Measurements from ENCODE around the gene USP30. TPM values are rescaled to one million over a fixed set of nuclear protein-coding genes. Genes with fewer than 3 reads are reported as not detected.
A peak's percentile ranks its signal among the peaks of the same experiment; 100 is the strongest.

The USP30 gene
- total RNA-seq, 1 donor from 2014 or later, result 6.8 TPM

DNA sequence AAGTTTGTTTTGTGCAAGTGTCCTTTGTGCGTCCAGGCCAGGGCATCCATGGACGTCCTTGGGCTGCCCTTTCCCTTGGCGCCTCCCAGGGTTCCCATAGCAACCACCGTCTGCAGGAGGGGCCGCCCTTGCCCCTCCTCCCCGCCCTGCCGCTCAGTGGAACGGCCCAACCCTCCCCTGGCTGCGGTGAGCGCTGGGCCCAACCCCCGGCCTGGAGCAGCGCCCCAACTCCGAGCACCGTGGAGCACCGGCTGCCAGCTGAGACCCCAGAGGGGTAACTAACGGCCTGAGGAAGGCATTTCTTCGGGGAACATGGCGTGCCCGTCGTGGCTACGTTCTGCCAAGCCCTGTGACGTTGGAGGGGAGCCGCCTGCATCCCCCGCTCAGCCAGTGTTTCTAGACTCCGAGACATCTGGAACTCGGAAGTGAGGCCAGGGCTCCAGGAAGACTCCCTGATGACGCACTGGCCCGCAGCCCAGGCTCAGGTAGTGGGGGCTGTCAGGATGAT lies 58.7 kb downstream of the USP30 start:
- H3K27me3 Mint-ChIP-seq (ENCODE audit: low read depth), result no peaks in the 10 kb centered on the region
- peaks cover 13% of the 10 kb centered on the region for H3K4me1 Mint-ChIP-seq (ENCODE audit: low read depth)
- H3K36me3 Mint-ChIP-seq (ENCODE audit: low read depth), result peaks cover 25% of the 10 kb centered on the region
- peak overlapping the region; percentile 52 for H3K27ac Mint-ChIP-seq
- DNase-seq (ENCODE audit: low spot score), result peak; percentile 50
- peak overlapping the region; percentile 68 for H3K4me3 Mint-ChIP-seq (ENCODE audit: low read depth)
- H3K9me3 Mint-ChIP-seq, result no peaks in the 10 kb centered on the region
- intact Hi-C loops (cut with micrococcal nuclease), result loop anchor here (5.0 kb wide), 1 partner anchor 281 kb away; no protein-coding TSS in a partner anchor

DNA sequence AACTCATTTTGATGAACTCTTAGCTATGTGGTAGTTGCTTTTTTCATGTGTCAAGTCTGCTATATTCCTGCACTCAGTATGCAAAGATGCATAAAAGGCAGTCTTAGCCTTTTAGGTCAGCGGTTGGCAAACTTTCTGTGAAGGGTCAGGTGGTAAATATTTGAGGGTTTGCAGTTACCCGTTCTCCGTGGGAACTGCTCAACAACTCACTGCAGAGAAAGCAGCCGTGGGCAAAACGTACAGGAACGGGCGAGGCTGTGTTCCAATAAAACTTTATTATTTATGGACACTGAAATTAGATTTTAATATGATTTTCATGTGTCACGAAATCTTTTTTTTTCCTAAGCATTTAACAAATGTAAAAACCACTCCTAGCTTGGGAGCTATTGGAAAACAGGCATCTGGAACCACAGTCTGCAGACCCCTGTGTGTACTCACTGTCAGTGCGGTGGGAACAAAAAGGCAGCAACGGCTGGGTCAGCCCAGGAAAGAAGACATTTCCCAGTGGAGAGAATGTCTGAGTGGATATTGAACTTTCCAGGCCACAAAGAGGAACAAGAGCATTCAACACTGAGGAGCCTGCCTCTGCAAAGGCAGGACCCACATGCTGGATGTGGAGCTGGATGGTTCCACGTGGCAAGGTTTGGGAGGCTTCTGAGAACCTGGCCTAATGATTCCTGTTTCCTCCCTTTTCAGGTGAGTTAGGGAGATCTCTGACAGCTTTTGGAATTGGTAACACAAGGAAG lies 60.5 kb downstream of the USP30 start:
- Mint-ChIP-seq H3K9me3 (no peaks in the 10 kb centered on the region), H3K4me1 (ENCODE audit: low read depth) (peaks cover 13% of the 10 kb centered on the region), H3K27ac (no peak overlapping the region), H3K27me3 (ENCODE audit: low read depth) (no peaks in the 10 kb centered on the region), H3K4me3 (ENCODE audit: low read depth) (no peak overlapping the region), H3K36me3 (ENCODE audit: low read depth) (peaks cover 18% of the 10 kb centered on the region)
- intact Hi-C loops (cut with micrococcal nuclease), result loop anchor here (5.0 kb wide), 1 partner anchor 279 kb away; no protein-coding TSS in a partner anchor
- DNase-seq (ENCODE audit: low spot score), result no peak

DNA sequence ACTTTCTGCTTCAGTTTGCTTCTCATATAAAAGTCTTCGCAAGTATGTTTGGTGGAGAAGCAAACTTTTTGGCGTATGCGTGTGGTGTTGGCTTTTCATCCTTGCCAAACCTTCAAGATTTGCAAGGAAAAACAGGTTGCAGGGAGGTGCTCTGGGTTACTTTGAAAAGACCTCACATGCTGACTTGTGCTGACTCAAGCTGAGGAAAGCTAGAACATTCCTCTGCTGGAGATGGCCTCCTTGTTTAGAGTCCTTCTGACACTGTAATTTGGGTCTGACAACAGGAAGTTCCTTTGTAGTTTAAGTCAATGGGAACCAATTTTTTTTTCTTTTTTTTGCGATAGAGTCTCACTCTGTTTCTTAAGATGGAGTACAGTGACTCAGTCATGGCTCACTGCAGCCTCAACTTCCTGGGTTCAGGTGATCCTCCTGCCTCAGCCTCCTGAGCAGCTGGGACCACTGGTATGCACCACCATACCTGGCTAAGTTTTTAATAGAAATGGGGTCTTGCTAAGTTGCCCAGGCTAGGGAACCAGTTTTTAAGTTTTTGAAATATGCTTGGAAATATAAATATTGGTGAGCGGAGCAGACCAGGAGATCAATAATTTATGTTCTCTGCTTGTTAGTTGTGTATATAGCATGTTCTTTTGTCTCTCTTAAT lies 61.4 kb downstream of the USP30 start:
- Mint-ChIP-seq H3K4me1 (ENCODE audit: low read depth) (peaks cover 13% of the 10 kb centered on the region), H3K36me3 (ENCODE audit: low read depth) (peaks cover 16% of the 10 kb centered on the region), H3K27ac (no peak overlapping the region), H3K9me3 (no peaks in the 10 kb centered on the region), H3K4me3 (ENCODE audit: low read depth) (no peak overlapping the region), H3K27me3 (ENCODE audit: low read depth) (no peaks in the 10 kb centered on the region)
- intact Hi-C loops (cut with micrococcal nuclease), result loop anchor here (5.0 kb wide), 1 partner anchor 279 kb away; no protein-coding TSS in a partner anchor
- no peak for DNase-seq (ENCODE audit: low spot score)

DNA sequence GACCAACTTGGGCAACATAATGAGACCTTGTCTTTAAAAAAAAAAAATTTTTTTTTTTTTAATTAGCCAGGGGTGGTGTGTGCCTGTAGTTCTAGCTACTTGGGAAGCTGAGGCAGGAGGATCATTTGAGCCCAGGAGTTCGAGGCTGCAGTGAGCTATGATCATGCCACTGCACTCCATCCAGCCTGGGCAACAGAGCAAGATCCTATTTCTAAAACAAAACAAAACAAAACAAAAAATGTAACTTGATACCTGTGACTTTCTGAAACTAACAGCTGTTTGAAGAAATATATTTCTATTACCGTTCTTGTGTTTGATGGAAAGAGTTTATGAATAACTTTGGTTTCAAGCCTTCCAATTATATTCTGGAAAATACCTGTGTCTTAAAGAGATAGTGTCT lies 62.3 kb downstream of the USP30 start:
- DNase-seq (ENCODE audit: low spot score), result no peak
- Mint-ChIP-seq H3K36me3 (ENCODE audit: low read depth) (peaks cover 10% of the 10 kb centered on the region), H3K27ac (no peak overlapping the region), H3K4me1 (ENCODE audit: low read depth) (peaks cover 13% of the 10 kb centered on the region), H3K27me3 (ENCODE audit: low read depth) (no peaks in the 10 kb centered on the region), H3K9me3 (no peaks in the 10 kb centered on the region), H3K4me3 (ENCODE audit: low read depth) (no peak overlapping the region)
- intact Hi-C loops (cut with micrococcal nuclease), result loop anchor here (5.0 kb wide), 1 partner anchor 278 kb away; no protein-coding TSS in a partner anchor

DNA sequence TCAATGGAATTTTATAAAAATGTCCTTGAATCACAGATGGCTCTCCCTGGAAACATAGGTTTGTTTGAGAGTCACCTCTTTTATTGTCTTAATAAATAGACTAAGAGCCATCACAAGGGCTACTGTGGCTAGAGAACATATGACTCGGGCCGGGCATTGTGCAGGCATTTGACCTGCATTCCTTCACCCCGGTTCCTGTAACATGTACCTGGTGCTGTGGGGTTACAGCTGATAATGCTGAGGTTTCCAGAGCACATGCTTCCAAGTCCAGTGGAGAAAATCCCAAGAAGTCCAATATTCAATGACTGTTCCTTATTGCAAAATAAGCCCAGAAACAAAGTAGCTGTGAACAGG lies 63.0 kb downstream of the USP30 start:
- H3K4me1 Mint-ChIP-seq (ENCODE audit: low read depth), result peaks cover 9% of the 10 kb centered on the region
- no peaks in the 10 kb centered on the region for H3K9me3 Mint-ChIP-seq
- H3K27ac Mint-ChIP-seq, result no peak overlapping the region
- no peak for DNase-seq (ENCODE audit: low spot score)
- no peaks in the 10 kb centered on the region for H3K27me3 Mint-ChIP-seq (ENCODE audit: low read depth)
- no peak overlapping the region for H3K4me3 Mint-ChIP-seq (ENCODE audit: low read depth)
- peaks cover 5% of the 10 kb centered on the region for H3K36me3 Mint-ChIP-seq (ENCODE audit: low read depth)
- intact Hi-C loops (cut with micrococcal nuclease), result no loop called here

DNA sequence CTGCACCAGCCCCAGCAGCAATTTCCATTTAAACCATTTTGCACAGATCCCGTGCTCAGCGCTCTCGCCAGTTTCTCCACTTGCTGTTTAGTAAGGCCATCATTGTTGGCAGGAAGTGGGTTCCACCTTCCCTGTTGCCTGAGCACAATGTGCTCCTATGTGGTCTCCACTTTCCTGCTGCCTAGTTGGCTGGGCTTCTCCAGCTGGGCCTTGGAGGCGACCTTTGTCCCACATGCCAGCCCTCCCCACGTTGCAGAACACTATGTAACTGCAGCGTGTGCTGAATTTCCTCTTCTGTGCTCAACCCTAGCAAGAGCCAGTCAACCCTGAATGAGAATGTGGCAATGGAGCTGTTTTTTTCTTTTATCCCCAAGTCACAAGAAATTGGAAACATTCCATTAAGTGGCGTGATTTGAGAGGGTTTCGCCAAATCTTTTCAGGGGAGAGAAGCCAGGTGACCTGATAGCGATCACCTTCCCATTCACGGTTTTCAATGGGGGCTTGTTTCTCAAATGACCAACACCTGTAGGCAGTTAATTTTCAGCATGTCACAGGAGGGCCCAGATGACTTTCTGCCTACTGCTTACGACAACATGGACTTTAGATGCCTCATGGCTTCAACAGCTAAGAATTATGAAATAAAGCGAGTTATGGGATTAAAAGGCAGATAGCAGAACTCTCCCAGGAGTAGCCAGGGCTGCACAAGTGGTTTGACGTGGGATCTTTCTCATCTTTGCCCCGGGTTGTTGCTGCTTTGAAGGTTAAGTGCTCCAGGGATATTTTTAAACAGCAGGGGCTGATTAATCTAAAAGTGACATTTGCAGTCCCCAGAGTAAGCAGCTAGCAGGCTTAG lies 63.6 kb downstream of the USP30 start, which contains the start of gene ACACB:
ACACB (plus strand) TSS at position 830 of the 853 bp plus-strand sequence. CDS start 22,819 bp downstream, outside the sequence.
- H3K4me1 Mint-ChIP-seq (ENCODE audit: low read depth), result peaks cover 6% of the 10 kb centered on the region
- H3K27me3 Mint-ChIP-seq (ENCODE audit: low read depth), result no peaks in the 10 kb centered on the region
- H3K27ac Mint-ChIP-seq, result no peak within 1 kb of the TSS
- H3K4me3 Mint-ChIP-seq (ENCODE audit: low read depth), result no peak within 1 kb of the TSS
- no peak for DNase-seq (ENCODE audit: low spot score)
- no peaks in the 10 kb centered on the region for H3K9me3 Mint-ChIP-seq
- H3K36me3 Mint-ChIP-seq (ENCODE audit: low read depth), result no peaks in the 10 kb centered on the region
- intact Hi-C loops (cut with micrococcal nuclease), result no loop called here

DNA sequence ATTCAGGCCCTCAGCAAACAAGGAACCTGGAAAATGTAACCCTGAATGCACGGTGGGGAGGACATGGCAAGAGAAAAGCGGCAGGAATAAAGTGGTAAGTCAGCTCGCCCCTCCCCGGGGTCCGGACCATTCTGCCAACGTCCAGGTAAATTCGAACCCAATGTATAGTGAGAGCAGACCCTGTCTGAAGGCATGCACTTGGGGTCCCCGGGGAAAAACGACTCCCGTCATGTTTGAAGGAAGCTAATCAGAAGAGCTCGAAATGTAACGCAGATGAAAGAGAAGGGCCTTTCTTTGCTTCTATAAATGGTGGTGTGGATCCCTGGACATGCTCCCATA lies 64.2 kb downstream of the USP30 start:
- H3K4me1 Mint-ChIP-seq (ENCODE audit: low read depth), result peaks cover 5% of the 10 kb centered on the region
- intact Hi-C loops (cut with micrococcal nuclease), result no loop called here
- H3K36me3 Mint-ChIP-seq (ENCODE audit: low read depth), result no peaks in the 10 kb centered on the region
- no peak overlapping the region for H3K4me3 Mint-ChIP-seq (ENCODE audit: low read depth)
- no peak overlapping the region for H3K27ac Mint-ChIP-seq
- no peak for DNase-seq (ENCODE audit: low spot score)
- H3K27me3 Mint-ChIP-seq (ENCODE audit: low read depth), result no peaks in the 10 kb centered on the region
- H3K9me3 Mint-ChIP-seq, result no peaks in the 10 kb centered on the region

DNA sequence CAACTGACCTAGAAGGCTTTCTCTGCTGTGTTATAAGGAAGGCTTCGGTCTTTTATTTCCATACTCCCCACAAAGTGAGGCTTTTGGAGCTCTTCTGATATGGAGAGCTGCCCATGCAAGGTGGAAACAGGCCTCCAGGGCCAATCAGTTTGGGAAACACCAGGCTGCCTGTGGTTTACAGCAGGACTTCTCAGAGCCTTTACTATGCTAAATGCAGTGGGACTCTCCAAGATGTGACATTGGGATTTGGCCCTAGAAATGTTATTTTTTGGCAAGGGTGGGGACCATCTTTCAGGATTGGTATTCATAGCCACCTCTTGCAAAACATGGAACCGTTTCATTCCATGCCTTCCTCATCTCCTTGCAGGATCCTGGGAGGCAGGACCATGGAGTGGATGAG lies 67.7 kb downstream of the USP30 start:
- H3K9me3 Mint-ChIP-seq, result no peaks in the 10 kb centered on the region
- H3K4me1 Mint-ChIP-seq (ENCODE audit: low read depth), result peaks cover 3% of the 10 kb centered on the region
- H3K36me3 Mint-ChIP-seq (ENCODE audit: low read depth), result no peaks in the 10 kb centered on the region
- no peak overlapping the region for H3K27ac Mint-ChIP-seq
- no peaks in the 10 kb centered on the region for H3K27me3 Mint-ChIP-seq (ENCODE audit: low read depth)
- no peak overlapping the region for H3K4me3 Mint-ChIP-seq (ENCODE audit: low read depth)
- intact Hi-C loops (cut with micrococcal nuclease), result no loop called here
- no peak for DNase-seq (ENCODE audit: low spot score)

DNA sequence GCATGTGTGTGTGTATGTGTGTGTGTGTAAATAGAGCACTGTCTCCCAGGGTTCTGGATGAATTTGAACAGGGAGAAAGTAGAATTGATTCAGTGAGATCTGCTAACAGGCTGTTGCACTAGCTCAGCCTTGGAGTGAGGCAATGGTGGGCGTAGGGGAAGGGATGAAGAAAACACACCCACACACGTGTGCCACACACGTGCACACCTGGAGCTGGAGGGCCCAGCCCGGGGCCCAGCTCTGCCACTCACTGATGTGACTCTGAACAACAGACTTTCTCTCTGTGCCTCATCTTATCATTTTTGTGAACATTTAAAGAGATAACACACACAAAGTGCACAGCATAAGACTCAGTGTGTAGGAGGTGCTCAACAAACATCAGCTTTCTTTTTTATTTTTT lies 68.2 kb downstream of the USP30 start:
- Mint-ChIP-seq H3K27me3 (ENCODE audit: low read depth) (no peaks in the 10 kb centered on the region), H3K9me3 (no peaks in the 10 kb centered on the region), H3K4me3 (ENCODE audit: low read depth) (no peak overlapping the region), H3K36me3 (ENCODE audit: low read depth) (no peaks in the 10 kb centered on the region), H3K27ac (no peak overlapping the region), H3K4me1 (ENCODE audit: low read depth) (peaks cover 3% of the 10 kb centered on the region)
- DNase-seq (ENCODE audit: low spot score), result no peak
- intact Hi-C loops (cut with micrococcal nuclease), result no loop called here

DNA sequence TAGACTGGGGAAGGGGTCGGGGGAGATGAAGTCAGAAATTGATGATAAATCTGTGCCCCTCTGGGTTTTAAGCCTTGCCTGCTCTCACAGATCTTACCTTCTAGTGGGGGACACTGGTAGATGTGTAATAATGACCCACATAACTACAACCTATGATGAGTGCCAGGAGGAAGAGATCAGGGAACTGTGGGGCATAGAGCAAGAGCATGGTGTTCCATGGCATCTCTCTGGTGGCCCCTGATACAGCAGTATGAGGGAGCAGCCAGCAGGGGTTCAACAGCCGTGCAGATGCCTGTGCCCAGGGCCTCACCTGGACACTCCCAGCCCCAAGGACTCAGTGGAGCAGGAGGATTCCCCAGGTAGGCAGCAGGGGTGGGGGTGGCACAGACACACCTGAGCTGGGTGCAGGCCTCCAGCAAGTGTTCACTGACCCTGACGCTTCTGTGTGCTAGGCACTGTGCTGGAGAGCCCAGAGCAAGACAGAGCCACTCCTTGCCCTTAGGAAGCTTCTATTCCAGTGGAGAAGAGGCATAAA lies 69.0 kb downstream of the USP30 start:
- Mint-ChIP-seq H3K27me3 (ENCODE audit: low read depth) (no peaks in the 10 kb centered on the region), H3K9me3 (no peaks in the 10 kb centered on the region), H3K27ac (no peak overlapping the region), H3K4me3 (ENCODE audit: low read depth) (no peak overlapping the region), H3K4me1 (ENCODE audit: low read depth) (no peaks in the 10 kb centered on the region), H3K36me3 (ENCODE audit: low read depth) (no peaks in the 10 kb centered on the region)
- intact Hi-C loops (cut with micrococcal nuclease), result no loop called here
- DNase-seq (ENCODE audit: low spot score), result no peak

DNA sequence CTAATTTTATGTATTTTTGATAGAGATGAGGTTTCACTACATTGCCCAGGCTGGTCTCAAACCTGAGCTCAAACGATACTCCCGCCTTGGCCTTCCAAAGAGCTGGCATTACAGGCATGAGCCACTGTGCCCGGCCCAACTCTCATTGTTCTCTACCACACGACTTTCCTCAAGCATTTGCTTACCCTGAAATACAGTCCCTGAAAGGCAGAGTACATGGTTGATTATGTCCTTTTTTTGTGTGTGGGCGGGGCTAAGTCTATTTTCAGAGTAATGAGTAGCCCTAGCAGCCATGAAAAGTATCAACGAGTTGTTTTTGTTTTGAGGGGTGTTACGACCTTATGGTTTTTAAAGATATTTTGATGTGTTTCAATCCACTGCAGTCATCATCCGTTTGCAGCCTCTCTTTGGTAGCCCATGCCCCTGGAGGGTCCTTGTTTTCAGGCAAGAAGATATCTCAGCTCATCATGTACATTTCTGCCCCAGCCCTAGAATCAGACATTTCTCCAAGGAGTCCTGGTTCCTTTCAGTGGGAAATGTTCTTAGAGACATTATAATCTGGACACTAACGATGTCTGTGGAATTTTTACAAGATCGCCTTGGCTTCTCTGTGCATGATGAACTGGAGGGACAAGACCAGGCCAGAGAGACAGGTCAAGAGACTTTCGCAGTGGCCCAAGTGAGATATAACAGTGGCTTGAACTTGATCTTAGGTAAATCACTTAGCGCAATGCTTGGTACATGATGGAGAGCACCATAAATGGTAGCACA lies 72.7 kb downstream of the USP30 start:
- DNase-seq (ENCODE audit: low spot score), result no peak
- Mint-ChIP-seq H3K27me3 (ENCODE audit: low read depth) (no peaks in the 10 kb centered on the region), H3K9me3 (no peaks in the 10 kb centered on the region), H3K27ac (no peak overlapping the region), H3K4me3 (ENCODE audit: low read depth) (no peak overlapping the region), H3K4me1 (ENCODE audit: low read depth) (no peaks in the 10 kb centered on the region), H3K36me3 (ENCODE audit: low read depth) (no peaks in the 10 kb centered on the region)
- intact Hi-C loops (cut with micrococcal nuclease), result no loop called here

DNA sequence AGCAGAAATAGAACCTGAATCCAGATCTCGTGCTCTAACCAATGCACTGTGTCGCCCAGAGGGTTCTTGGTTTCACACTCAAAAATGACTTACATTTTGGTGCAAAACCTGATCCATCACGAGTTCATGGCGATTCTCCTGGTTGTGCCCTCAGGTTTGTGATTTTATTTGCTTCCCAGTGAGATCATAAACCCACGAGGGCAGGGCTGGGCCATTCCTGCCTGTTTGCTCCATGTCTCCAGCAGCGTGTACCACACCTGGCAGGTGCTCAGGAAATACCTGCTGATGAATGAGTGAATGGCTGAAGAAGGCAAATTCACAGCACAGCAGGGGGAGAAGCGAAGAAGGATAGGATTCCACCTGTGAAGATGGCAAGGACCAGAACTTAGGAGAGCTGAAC lies 73.4 kb downstream of the USP30 start:
- no peaks in the 10 kb centered on the region for H3K36me3 Mint-ChIP-seq (ENCODE audit: low read depth)
- intact Hi-C loops (cut with micrococcal nuclease), result no loop called here
- no peak overlapping the region for H3K27ac Mint-ChIP-seq
- H3K27me3 Mint-ChIP-seq (ENCODE audit: low read depth), result no peaks in the 10 kb centered on the region
- DNase-seq (ENCODE audit: low spot score), result no peak
- H3K4me3 Mint-ChIP-seq (ENCODE audit: low read depth), result no peak overlapping the region
- H3K9me3 Mint-ChIP-seq, result no peaks in the 10 kb centered on the region
- no peaks in the 10 kb centered on the region for H3K4me1 Mint-ChIP-seq (ENCODE audit: low read depth)

Measured in activated T-helper 2 cell treated with anti-CD3 and anti-CD28 coated beads, Interferon-gamma antibody, Interleukin-2, Interleukin-4, amounts not matched to agents 10 μg/mL and 5 μg/mL and 100 μg/mL, durations not matched to agents 14 hours and 24 hours and 36 hours (primary cell).